CD4-positive, alpha-beta T cell (primary cell): ENCODE data around the gene LAPTM5. TPM values are rescaled to one million over a fixed set of nuclear protein-coding genes. Genes with fewer than 3 reads are reported as not detected.

Experiments
- ATAC-seq: fragments of 200-7000 bp; cut with Tn5 transposase; one replicate; pipeline ENCODE4 v1.10.0; 2022; ENCODE audit warnings: mild to moderate bottlenecking; ENCODE audit not compliant: poor library complexity
- CTCF ChIA-PET: fragments of 350-600 bp; sonication (Branson Sonifier 250); formaldehyde crosslinking; loops from one replicate; lab custom pipeline; 2021; ENCODE audit warnings: antibody characterized with exemption, inconsistent platforms; lab: Charles Lee
- POLR2A ChIA-PET: fragments of 350-600 bp; sonication (Branson Sonifier 250); formaldehyde crosslinking; loops from one replicate; lab custom pipeline; 2021; ENCODE audit warnings: antibody characterized with exemption, inconsistent platforms; lab: Charles Lee
- DNase-seq, 14 experiments: peaks; one replicate each; pipeline ENCODE4 v3.0.0-alpha.2; 2013 to 2020; ENCODE audit warnings: mixed read lengths in 2 of 14
- H3K27ac ChIP-seq, 2 donors: one replicate each; pipeline versions ENCODE4 v1.5.1 to v1.7.0; 2013; ENCODE audit warnings: low read length in 2 of 2, low read depth in 1 of 2, mild to moderate bottlenecking in 1 of 2
- H3K27me3 ChIP-seq, 2 experiments: 1 replicate in 1 of 2; 2 replicates in 1 of 2; pipeline versions ENCODE4 v1.6.1 to v1.7.0; 2013; ENCODE audit warnings: low read length in 2 of 2, control low read depth in 1 of 2, mild to moderate bottlenecking in 1 of 2, moderate library complexity in 1 of 2; ENCODE audit not compliant: insufficient read depth in 2 of 2, control insufficient read depth in 1 of 2
- H3K36me3 ChIP-seq: one replicate; pipeline ENCODE4 v1.6.1; 2013; ENCODE audit warnings: low read length, control low read depth; ENCODE audit not compliant: insufficient read depth
- H3K4me1 ChIP-seq: one replicate; pipeline ENCODE4 v1.6.1; 2013; ENCODE audit warnings: low read length, control low read depth; ENCODE audit not compliant: insufficient read depth
- H3K4me3 ChIP-seq: one replicate; pipeline ENCODE4 v1.5.1; 2013; ENCODE audit warnings: mild to moderate bottlenecking, low read length, moderate library complexity
- H3K9me3 ChIP-seq, 2 experiments: 1 replicate in 1 of 2; 2 replicates in 1 of 2; pipeline versions ENCODE4 v1.6.1 to v1.7.0; 2013; ENCODE audit warnings: low read length in 2 of 2, mild to moderate bottlenecking in 2 of 2, control low read depth in 1 of 2, moderate library complexity in 1 of 2; ENCODE audit not compliant: control insufficient read depth in 1 of 2, insufficient read depth in 1 of 2
- H3K27ac Mint-ChIP-seq: one replicate; pipeline ENCODE4 v1.8.0; 2020; ENCODE audit warnings: mixed read lengths
- H3K27me3 Mint-ChIP-seq: one replicate; pipeline ENCODE4 v1.8.0; 2021; ENCODE audit warnings: mixed read lengths
- H3K36me3 Mint-ChIP-seq: one replicate; pipeline ENCODE4 v1.8.0; 2021; ENCODE audit warnings: low read depth, mixed read lengths
- H3K4me1 Mint-ChIP-seq: one replicate; pipeline ENCODE4 v1.8.0; 2021; ENCODE audit warnings: low read depth, mixed read lengths
- H3K4me3 Mint-ChIP-seq: one replicate; pipeline ENCODE4 v1.8.0; 2020; ENCODE audit warnings: mild to moderate bottlenecking, mixed read lengths
- H3K9me3 Mint-ChIP-seq: one replicate; pipeline ENCODE4 v1.8.0; 2020; ENCODE audit warnings: mixed read lengths
- intact Hi-C, 2 experiments: fragments of 100-400 bp; cut with DNase I in 1 of 2; cut with micrococcal nuclease in 1 of 2; formaldehyde crosslinking; loops; one replicate each; pipeline versions ENCODE4 v1.15.1 to v1.9.0; 2023 to 2025; cut with DNase I, micrococcal nuclease
- total RNA-seq, 174 experiments: library from RNA in 2 of 174; stranded (reverse) in 2 of 174; gene quantifications; one replicate each; pipeline ENCODE4 v1.2.3 and lab custom pipeline; 2021 to 2026
- TF ChIP-seq, protein P1 (sequence below): fragments of 200-600 bp; IDR thresholded peaks from one replicate; pipeline ENCODE4 v1.8.0; 2022; ENCODE audit warnings: antibody characterized with exemption, mild to moderate bottlenecking

LAPTM5 gene
- total RNA-seq, 2 experiments from 2014 or later = 625 to 642 TPM

DNA sequence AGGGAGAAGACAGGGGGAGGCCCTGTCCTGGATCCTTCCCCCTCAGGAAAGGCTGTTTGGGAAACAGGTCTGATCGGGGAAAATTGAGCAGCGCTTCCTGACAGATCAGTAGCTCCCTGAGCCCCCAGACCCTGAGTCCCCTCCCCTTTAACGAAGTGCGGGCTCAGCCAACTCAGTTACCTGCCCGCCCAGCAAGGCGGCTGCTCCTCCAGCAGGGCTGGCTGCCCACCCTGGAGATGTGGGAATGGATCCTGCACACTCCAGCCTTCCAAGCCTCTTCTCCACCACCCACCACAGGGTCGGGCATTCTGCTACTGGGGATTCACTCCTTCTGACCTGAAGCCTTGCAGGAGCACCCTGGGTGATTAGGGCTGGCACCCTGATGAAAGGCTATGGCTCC, 27.6 kb upstream of the LAPTM5 start:
- Mint-ChIP-seq H3K4me1 (peaks cover 9% of the 10 kb centered on the region), H3K4me3 (no peak overlapping the region), H3K36me3 (no peaks in the 10 kb centered on the region), H3K27ac (no peak overlapping the region), H3K27me3 (peaks cover 18% of the 10 kb centered on the region), H3K9me3 (no peaks in the 10 kb centered on the region)
- intact Hi-C loops = loop anchor here in 1 of 2 experiments (10.0 kb wide), 1 partner anchor 370 kb away; no protein-coding TSS in a partner anchor
- CTCF ChIA-PET = no interaction called here
- POLR2A ChIA-PET = no interaction called here
- TF ChIP-seq, protein P1, sequence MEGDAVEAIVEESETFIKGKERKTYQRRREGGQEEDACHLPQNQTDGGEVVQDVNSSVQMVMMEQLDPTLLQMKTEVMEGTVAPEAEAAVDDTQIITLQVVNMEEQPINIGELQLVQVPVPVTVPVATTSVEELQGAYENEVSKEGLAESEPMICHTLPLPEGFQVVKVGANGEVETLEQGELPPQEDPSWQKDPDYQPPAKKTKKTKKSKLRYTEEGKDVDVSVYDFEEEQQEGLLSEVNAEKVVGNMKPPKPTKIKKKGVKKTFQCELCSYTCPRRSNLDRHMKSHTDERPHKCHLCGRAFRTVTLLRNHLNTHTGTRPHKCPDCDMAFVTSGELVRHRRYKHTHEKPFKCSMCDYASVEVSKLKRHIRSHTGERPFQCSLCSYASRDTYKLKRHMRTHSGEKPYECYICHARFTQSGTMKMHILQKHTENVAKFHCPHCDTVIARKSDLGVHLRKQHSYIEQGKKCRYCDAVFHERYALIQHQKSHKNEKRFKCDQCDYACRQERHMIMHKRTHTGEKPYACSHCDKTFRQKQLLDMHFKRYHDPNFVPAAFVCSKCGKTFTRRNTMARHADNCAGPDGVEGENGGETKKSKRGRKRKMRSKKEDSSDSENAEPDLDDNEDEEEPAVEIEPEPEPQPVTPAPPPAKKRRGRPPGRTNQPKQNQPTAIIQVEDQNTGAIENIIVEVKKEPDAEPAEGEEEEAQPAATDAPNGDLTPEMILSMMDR = no peak
- peaks cover 0 to 6% of the 10 kb centered on the region in 2 experiments for H3K27me3 ChIP-seq
- peaks cover 12% of the 10 kb centered on the region for H3K4me1 ChIP-seq
- no peak overlapping the region for H3K27ac ChIP-seq
- no peak overlapping the region for H3K4me3 ChIP-seq
- no peaks in the 10 kb centered on the region for H3K36me3 ChIP-seq
- ATAC-seq = no peak
- no peaks in the 10 kb centered on the region for H3K9me3 ChIP-seq
- no peak for DNase-seq

DNA sequence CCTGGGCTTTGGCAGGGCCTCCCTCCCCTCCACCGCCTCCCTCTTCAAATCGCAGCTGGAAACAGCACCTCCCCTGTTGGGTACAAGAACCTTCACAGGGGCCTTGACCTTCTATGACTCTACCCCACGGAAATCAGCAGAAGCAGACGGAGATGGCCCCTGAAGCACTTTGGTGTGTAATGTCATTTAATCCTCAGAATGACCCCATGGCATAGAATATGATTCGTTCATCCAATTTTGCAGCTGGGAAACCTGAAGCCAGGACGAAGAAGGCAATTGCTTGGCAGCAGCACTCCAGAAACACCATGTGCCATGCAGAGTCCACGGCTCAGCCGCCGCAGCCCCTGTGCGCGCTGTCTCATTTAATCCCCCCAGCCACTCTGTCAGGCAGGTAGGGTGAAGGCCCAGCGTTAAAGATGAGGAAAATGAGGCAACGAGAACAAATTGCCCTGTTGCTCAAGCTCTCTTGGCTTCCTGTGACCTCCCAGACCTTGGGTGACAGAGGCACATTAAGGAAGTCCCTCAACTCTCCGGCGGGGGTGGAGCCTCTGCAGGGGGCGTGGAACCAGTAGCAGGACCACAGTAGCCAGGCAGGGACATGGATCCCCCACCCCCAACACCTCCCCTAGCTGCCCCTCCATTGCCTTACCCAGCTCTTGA, 25.8 kb upstream of the LAPTM5 start:
- peaks cover 0 to 6% of the 10 kb centered on the region in 2 experiments for H3K27me3 ChIP-seq
- CTCF ChIA-PET = interaction anchor here (0.8 to 3.2 kb wide), 4 partner anchors 8 to 64 kb away, joined by 3 to 26 read pairs (median 6); no protein-coding TSS in a partner anchor
- intact Hi-C loops = loop anchor here (1.0 to 10.0 kb wide), 5 partner anchors 27 to 1547 kb away; partner anchors contain the start of gene PTPRU (in 2 of the 2)
- ATAC-seq (no peak), DNase-seq (peak in 2 of 14 experiments; percentile 48 to 60)
- TF ChIP-seq, protein P1 = no peak
- Mint-ChIP-seq H3K27me3 (peaks cover 10% of the 10 kb centered on the region), H3K9me3 (no peaks in the 10 kb centered on the region), H3K4me1 (peaks cover 16% of the 10 kb centered on the region), H3K36me3 (no peaks in the 10 kb centered on the region), H3K27ac (no peak overlapping the region), H3K4me3 (no peak overlapping the region)
- H3K36me3 ChIP-seq = no peaks in the 10 kb centered on the region
- H3K27ac ChIP-seq = no peak overlapping the region
- no peaks in the 10 kb centered on the region for H3K9me3 ChIP-seq
- no peak overlapping the region for H3K4me3 ChIP-seq
- POLR2A ChIA-PET = interaction anchor here (0.7 to 3.0 kb wide), 7 partner anchors 23 to 64 kb away, joined by 3 to 54 read pairs (median 4); partner anchors contain the start of gene LAPTM5
- peaks cover 25% of the 10 kb centered on the region for H3K4me1 ChIP-seq

DNA sequence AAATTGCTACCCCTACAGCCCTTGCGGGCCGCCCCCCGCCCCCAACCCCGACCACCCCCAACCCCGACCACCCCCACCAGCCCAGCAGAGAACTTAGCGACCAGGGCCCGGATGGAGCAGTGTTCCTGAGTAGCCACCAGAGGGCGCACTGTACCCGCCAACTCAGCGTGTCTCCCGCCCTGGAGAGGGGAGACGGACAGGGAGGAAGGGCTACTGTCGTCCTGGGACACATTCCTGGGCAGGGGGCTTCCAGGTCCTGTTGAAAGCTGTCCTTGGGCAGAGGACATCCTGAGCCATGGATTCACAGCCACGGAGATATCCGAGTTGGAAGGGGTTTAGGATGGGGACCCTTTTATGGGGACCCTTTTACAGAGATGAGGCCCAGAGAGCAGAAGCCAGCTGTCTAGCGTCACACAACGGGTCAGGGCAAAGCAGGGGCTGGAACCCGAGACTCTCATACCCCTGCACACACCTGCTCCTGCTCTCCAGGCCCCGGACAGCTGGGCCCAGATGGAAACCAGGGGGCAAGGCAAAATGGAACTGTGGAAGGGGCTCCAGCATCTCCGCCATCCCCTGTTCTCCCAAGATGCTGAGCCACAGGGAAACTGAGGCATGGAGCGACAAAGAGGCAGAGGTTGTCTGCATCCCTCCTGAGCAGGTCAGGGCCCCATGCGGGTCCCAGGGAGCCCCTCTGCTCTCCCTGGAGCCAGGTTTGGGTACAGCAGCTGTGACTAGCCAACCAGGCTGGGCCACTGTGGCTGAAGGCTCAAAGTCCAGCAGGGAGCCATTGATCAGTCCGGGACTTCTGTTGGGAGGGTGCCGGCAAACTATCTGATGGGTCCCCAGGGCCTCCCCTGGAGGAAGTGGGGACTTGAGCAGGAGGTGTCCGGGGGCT, 25.0 kb upstream of the LAPTM5 start:
- peak overlapping the region; percentile 39 for H3K4me3 Mint-ChIP-seq

More for the DNA sequence above, 25.0 kb upstream of the LAPTM5 start:
- H3K36me3 ChIP-seq = no peaks in the 10 kb centered on the region
- no peak overlapping the region for H3K27ac ChIP-seq
- DNase-seq = peak; percentile 60 to 87 (median 69)
- H3K27ac Mint-ChIP-seq = no peak overlapping the region
- H3K9me3 ChIP-seq = no peaks in the 10 kb centered on the region
- H3K4me1 Mint-ChIP-seq = peaks cover 16% of the 10 kb centered on the region
- ATAC-seq = peak; percentile 79
- no peaks in the 10 kb centered on the region for H3K36me3 Mint-ChIP-seq
- TF ChIP-seq, protein P1 = peak; percentile 91
- ChIA-PET CTCF (interaction anchor here (0.8 to 3.2 kb wide), 6 partner anchors 9 to 65 kb away, joined by 3 to 26 read pairs (median 4); no protein-coding TSS in a partner anchor), POLR2A (interaction anchor here (0.7 to 3.0 kb wide), 7 partner anchors 22 to 63 kb away, joined by 3 to 54 read pairs (median 4); partner anchors contain the start of gene LAPTM5)
- peaks cover 2% of the 10 kb centered on the region for H3K27me3 Mint-ChIP-seq
- no peaks in the 10 kb centered on the region for H3K9me3 Mint-ChIP-seq
- H3K4me3 ChIP-seq = no peak overlapping the region
- H3K4me1 ChIP-seq = peaks cover 25% of the 10 kb centered on the region
- H3K27me3 ChIP-seq = peaks cover 0 to 4% of the 10 kb centered on the region in 2 experiments
- intact Hi-C loops = loop anchor here (1.0 to 10.0 kb wide), 5 partner anchors 26 to 1546 kb away; partner anchors contain the start of gene PTPRU (in 2 of the 2)
